Adrenal gland (tissue), 5 donors: Measurements from ENCODE around the gene AMPD3.

Experiments
- POLR2A ChIP-seq, 2 donors: fragments of 450-650 bp; IDR thresholded peaks; one replicate each; pipeline ENCODE4 v1.6.1; 2017; ENCODE audit warnings: antibody characterized with exemption in 2 of 2, mild to moderate bottlenecking in 2 of 2, moderate library complexity in 1 of 2
- TF ChIP-seq, protein P1 (sequence below), 6 experiments: fragments of 450-650 bp in 4 of 6; fragments of 200-600 bp in 2 of 6; sonication (generic) in 1 of 6; IDR thresholded peaks; 1 replicate in 5 of 6; 2 replicates in 1 of 6; pipeline versions ENCODE4 v1.5.1 to v1.8.0; 2016 to 2021; ENCODE audit warnings: antibody characterized with exemption in 6 of 6, mild to moderate bottlenecking in 2 of 6, moderate library complexity in 1 of 6
- donor health status: DM: no; HTN: no; CAD: no.

DNA sequence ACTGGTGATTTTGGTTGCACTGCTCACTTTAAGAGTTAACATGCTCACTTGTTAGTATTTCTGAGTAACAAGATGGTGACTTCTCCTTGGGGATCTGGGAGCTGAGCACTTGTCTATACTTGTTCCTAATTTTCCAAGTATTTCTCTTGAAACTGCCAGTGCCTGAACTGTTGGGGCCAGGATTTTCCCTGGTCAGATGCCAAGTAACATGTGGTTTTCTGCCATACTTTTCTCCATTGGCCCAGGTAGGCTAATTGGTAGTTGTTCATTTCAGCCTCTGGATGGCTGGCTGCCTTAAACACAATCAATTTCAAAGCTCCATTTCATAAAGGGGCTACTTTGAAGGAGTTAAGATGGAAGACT, 50.9 kb downstream of the AMPD3 start:
- TF ChIP-seq, protein P1, sequence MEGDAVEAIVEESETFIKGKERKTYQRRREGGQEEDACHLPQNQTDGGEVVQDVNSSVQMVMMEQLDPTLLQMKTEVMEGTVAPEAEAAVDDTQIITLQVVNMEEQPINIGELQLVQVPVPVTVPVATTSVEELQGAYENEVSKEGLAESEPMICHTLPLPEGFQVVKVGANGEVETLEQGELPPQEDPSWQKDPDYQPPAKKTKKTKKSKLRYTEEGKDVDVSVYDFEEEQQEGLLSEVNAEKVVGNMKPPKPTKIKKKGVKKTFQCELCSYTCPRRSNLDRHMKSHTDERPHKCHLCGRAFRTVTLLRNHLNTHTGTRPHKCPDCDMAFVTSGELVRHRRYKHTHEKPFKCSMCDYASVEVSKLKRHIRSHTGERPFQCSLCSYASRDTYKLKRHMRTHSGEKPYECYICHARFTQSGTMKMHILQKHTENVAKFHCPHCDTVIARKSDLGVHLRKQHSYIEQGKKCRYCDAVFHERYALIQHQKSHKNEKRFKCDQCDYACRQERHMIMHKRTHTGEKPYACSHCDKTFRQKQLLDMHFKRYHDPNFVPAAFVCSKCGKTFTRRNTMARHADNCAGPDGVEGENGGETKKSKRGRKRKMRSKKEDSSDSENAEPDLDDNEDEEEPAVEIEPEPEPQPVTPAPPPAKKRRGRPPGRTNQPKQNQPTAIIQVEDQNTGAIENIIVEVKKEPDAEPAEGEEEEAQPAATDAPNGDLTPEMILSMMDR (IDR thresholded peaks at IDR 0.05), result no peak
- TF ChIP-seq POLR2A (IDR thresholded peaks at IDR 0.05), result no peak
